ENCODE measurements around the gene LHPP. TPM values are rescaled to one million over a fixed set of nuclear protein-coding genes. Genes with fewer than 3 reads are reported as not detected.

LHPP gene
- total RNA-seq, 1 experiment from 2014 or later = 3.7 TPM

DNA sequence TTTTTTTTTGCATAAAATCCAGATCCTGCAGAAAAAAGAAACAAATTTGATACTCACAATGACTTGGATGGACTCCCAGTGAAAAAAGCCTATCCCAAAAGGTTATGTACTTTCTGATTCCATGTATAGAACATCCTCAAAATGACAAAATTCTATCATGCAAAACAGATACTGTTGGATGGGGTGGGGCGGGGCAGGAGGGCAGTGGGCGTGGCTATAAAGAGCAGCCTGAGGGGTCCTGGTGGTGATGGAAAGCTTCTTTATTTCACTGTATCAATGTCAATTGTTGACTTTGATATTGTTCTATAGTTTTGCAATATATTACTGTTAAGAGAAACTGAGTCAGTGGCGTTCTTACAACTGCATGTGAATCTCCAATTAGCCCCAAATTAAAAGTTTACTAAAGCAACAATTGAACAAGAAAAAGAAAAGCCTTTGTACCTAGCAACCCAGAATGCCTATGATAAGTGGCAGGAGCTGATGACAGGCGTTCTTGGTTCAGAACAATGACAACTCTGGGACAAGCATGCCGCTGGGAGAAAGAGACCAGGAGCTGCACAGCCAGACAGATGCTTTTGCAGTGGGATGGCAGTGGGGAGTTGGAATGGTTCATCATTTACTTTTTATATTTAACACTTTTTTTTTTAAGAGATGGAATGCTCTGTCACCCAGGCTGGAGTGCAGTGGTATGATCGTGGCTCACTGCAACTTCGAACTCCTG, 101.9 kb downstream of the LHPP start:
- no TSS peak for BruUV-seq (replicated peaks)
- Mint-ChIP-seq H3K36me3 (ENCODE audit: insufficient read depth, unreplicated experiment) (peaks cover 9% of the 10 kb centered on the region), H3K4me3 (ENCODE audit: unreplicated experiment) (no peak overlapping the region), H3K9me3 (ENCODE audit: unreplicated experiment) (peaks cover 7% of the 10 kb centered on the region), H3K27ac (ENCODE audit: low read depth, unreplicated experiment) (no peak overlapping the region), H3K27me3 (ENCODE audit: insufficient read depth, unreplicated experiment) (no peaks in the 10 kb centered on the region), H3K4me1 (ENCODE audit: insufficient read depth, unreplicated experiment) (peaks cover 26% of the 10 kb centered on the region)
- intact Hi-C loops (cut with micrococcal nuclease) = no loop called here
- ChIA-PET POLR2A (interaction anchor here (0.6 kb wide), 1 partner anchor 517 kb away, joined by 4 read pairs; no protein-coding TSS in a partner anchor), CTCF (interaction anchor here (0.6 to 1.5 kb wide), 3 partner anchors 19 to 156 kb away, joined by 3 to 4 read pairs (median 3); no protein-coding TSS in a partner anchor)
- TF ChIP-seq, protein P1, sequence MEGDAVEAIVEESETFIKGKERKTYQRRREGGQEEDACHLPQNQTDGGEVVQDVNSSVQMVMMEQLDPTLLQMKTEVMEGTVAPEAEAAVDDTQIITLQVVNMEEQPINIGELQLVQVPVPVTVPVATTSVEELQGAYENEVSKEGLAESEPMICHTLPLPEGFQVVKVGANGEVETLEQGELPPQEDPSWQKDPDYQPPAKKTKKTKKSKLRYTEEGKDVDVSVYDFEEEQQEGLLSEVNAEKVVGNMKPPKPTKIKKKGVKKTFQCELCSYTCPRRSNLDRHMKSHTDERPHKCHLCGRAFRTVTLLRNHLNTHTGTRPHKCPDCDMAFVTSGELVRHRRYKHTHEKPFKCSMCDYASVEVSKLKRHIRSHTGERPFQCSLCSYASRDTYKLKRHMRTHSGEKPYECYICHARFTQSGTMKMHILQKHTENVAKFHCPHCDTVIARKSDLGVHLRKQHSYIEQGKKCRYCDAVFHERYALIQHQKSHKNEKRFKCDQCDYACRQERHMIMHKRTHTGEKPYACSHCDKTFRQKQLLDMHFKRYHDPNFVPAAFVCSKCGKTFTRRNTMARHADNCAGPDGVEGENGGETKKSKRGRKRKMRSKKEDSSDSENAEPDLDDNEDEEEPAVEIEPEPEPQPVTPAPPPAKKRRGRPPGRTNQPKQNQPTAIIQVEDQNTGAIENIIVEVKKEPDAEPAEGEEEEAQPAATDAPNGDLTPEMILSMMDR (IDR thresholded peaks at IDR 0.05; ENCODE audit: unreplicated experiment) = no peak
- no peak for DNase-seq (ENCODE audit: unreplicated experiment)

DNA sequence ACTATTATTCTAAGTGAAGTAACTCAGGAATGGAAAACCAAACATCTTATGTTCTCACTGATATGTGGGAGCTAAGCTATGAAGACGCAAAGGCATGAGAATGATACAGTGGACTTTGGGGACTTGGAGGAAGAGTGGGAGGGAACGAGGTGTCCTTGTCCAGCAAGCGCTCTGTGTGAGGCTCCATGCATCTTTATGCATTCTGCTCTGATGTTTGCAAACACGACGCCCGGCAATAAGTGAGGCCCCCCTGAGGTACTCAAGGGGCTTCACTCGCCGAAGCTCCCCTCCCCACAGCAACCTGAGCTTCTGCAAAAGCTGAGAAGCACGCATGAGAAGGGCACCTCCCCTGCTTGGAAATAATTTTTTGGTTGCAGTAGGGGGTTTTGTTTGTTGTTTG, 103.3 kb downstream of the LHPP start:
- ChIA-PET CTCF (no interaction called here), POLR2A (no interaction called here)
- Mint-ChIP-seq H3K27me3 (ENCODE audit: insufficient read depth, unreplicated experiment) (no peaks in the 10 kb centered on the region), H3K27ac (ENCODE audit: low read depth, unreplicated experiment) (no peak overlapping the region), H3K4me3 (ENCODE audit: unreplicated experiment) (no peak overlapping the region), H3K4me1 (ENCODE audit: insufficient read depth, unreplicated experiment) (peaks cover 26% of the 10 kb centered on the region), H3K9me3 (ENCODE audit: unreplicated experiment) (peaks cover 7% of the 10 kb centered on the region), H3K36me3 (ENCODE audit: insufficient read depth, unreplicated experiment) (peaks cover 5% of the 10 kb centered on the region)
- TF ChIP-seq, protein P1 (IDR thresholded peaks at IDR 0.05; ENCODE audit: unreplicated experiment) = no peak
- BruUV-seq (replicated peaks) = no TSS peak
- DNase-seq (ENCODE audit: unreplicated experiment) = no peak
- intact Hi-C loops (cut with micrococcal nuclease) = no loop called here

DNA sequence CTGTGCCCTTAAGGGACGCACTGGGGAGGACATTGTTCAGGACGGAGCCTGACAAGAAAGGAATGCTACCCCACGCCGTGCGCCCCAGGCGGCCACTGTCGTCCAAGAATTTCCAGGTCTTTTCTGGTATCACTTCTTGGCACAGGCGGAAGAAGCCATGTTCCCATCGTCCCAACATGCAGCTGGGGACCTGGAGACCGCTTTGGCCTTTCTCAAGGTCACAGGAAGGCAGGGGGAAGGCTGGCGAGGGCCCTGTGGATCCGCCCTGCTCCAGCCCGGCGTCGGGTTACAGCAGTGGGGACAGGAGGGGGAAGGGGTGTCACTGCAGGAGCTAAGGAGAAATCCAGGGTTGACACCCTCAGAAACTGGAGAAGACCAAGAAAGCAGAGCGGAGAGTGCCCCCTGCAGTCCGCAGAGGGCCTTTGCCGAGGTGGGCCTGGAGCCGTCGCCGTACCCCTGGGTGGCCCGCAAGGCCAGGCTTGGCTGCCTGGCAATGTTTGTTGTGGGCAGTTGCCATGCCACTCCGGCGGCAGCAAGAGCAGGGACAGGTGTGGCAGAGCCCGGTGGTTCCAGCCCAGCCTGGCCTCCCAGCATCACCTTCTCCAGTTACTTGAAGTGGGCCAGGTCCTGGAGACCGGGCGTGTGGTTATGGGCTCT, 104.1 kb downstream of the LHPP start:
- peaks cover 19% of the 10 kb centered on the region for H3K4me1 Mint-ChIP-seq (ENCODE audit: insufficient read depth, unreplicated experiment)
- intact Hi-C loops (cut with micrococcal nuclease) = no loop called here
- H3K4me3 Mint-ChIP-seq (ENCODE audit: unreplicated experiment) = no peak overlapping the region
- TF ChIP-seq, protein P1 (IDR thresholded peaks at IDR 0.05; ENCODE audit: unreplicated experiment) = peak; percentile 28
- ChIA-PET POLR2A (no interaction called here), CTCF (no interaction called here)
- H3K9me3 Mint-ChIP-seq (ENCODE audit: unreplicated experiment) = peaks cover 7% of the 10 kb centered on the region
- no peak overlapping the region for H3K27ac Mint-ChIP-seq (ENCODE audit: low read depth, unreplicated experiment)
- peaks cover 5% of the 10 kb centered on the region for H3K36me3 Mint-ChIP-seq (ENCODE audit: insufficient read depth, unreplicated experiment)
- peak; percentile 23 for DNase-seq (ENCODE audit: unreplicated experiment)
- no peaks in the 10 kb centered on the region for H3K27me3 Mint-ChIP-seq (ENCODE audit: insufficient read depth, unreplicated experiment)
- no TSS peak for BruUV-seq (replicated peaks)

DNA sequence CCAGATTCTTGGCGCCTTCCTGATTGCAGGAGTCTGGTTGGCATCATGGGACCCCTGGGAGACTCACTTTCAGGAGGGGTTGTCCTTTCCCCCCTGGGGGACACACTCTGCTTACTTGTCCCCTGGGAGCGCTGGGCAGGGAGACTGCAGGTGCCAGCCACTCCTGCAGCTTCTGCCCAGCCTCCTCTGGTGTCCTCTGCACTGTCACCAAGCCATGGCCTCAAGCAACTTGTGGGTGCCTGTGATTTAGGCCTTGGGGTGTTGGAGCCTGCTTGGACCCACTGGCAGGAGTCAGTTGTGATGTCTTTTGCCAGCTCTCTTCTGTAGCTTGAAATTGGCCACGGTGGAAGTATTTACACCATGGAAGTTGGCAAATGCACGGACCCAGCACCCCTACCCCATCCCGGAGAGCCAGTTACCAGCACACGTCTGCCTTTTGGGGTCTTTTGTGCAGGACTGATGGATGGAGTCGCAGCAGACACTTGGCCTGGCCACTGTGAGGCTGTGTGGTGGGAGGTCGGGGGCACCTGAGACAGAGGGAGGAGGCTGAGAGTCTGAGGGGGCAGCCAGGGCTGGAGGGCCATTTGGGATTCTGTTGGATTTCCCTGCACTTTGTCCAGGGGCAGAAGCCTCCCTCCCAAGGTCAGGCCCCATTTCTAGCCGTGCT, 104.7 kb downstream of the LHPP start:
- peaks cover 6% of the 10 kb centered on the region for H3K9me3 Mint-ChIP-seq (ENCODE audit: unreplicated experiment)
- H3K27me3 Mint-ChIP-seq (ENCODE audit: insufficient read depth, unreplicated experiment) = no peaks in the 10 kb centered on the region
- DNase-seq (ENCODE audit: unreplicated experiment) = no peak
- H3K4me1 Mint-ChIP-seq (ENCODE audit: insufficient read depth, unreplicated experiment) = peaks cover 16% of the 10 kb centered on the region
- H3K36me3 Mint-ChIP-seq (ENCODE audit: insufficient read depth, unreplicated experiment) = peaks cover 5% of the 10 kb centered on the region
- TF ChIP-seq, protein P1 (IDR thresholded peaks at IDR 0.05; ENCODE audit: unreplicated experiment) = no peak
- CTCF ChIA-PET = no interaction called here
- POLR2A ChIA-PET = no interaction called here
- no peak overlapping the region for H3K27ac Mint-ChIP-seq (ENCODE audit: low read depth, unreplicated experiment)
- H3K4me3 Mint-ChIP-seq (ENCODE audit: unreplicated experiment) = no peak overlapping the region
- BruUV-seq (replicated peaks) = no TSS peak
- intact Hi-C loops (cut with micrococcal nuclease) = no loop called here
